Endothelial cell of umbilical vein (primary cell): Measurements from ENCODE around the gene KCNJ6. TPM values are rescaled to one million over a fixed set of nuclear protein-coding genes. Genes with fewer than 3 reads are reported as not detected.

Experiments used
- BruUV-seq: library from RNA; stranded (reverse); fragments of 400-500 nt; replicated peaks from 2 replicates; lab custom pipeline; 2021; lab: Mats Ljungman, UMichigan
- CTCF ChIA-PET: fragments of 300-600, 350-600 bp; sonication (Branson Sonifier 250); formaldehyde crosslinking; loops from one replicate; lab custom pipeline; 2021; ENCODE audit warnings: antibody characterized with exemption, inconsistent platforms; lab: Charles Lee
- POLR2A ChIA-PET: fragments of 300-600, 350-600 bp; sonication (Branson Sonifier 250); formaldehyde crosslinking; loops from one replicate; lab custom pipeline; 2021; ENCODE audit warnings: antibody characterized with exemption, inconsistent platforms; lab: Charles Lee
- DNase-seq: peaks from one replicate; pipeline ENCODE4 v3.0.0-alpha.2; 2011; ENCODE audit warnings: low read depth, low spot score
- FAIRE-seq: peaks from 2 replicates; lab custom pipeline; 2011; peaks lifted over from hg19 to GRCh38; lab: Jason Lieb, UNC
- H2AFZ ChIP-seq: 2 replicates; pipeline ENCODE4 v1.6.0; 2012; ENCODE audit warnings: low read depth, low read length, control low read depth, inconsistent platforms
- H3K27ac ChIP-seq: 2 replicates; pipeline ENCODE4 v1.5.1; 2011; ENCODE audit warnings: low read depth, mild to moderate bottlenecking, control low read depth, low read length, moderate library complexity; ENCODE audit not compliant: insufficient read depth
- H3K27me3 ChIP-seq, 2 experiments: 2 replicates each; pipeline versions ENCODE4 v1.6.0 to v1.6.1; 2011; ENCODE audit warnings: low read length in 2 of 2, mixed read lengths in 1 of 2; ENCODE audit not compliant: control insufficient read depth in 2 of 2, insufficient read depth in 2 of 2
- H3K36me3 ChIP-seq, 2 experiments: 2 replicates in 1 of 2; 3 replicates in 1 of 2; pipeline ENCODE4 v1.5.1; 2011; ENCODE audit warnings: low read length in 2 of 2, mild to moderate bottlenecking in 1 of 2, moderate library complexity in 1 of 2; ENCODE audit not compliant: control insufficient read depth in 2 of 2, insufficient read depth in 2 of 2; ENCODE audit errors: extremely low read depth in 1 of 2
- H3K4me1 ChIP-seq: 3 replicates; pipeline ENCODE4 v1.5.1; 2011; ENCODE audit warnings: mild to moderate bottlenecking, low read length; ENCODE audit not compliant: control insufficient read depth, insufficient read depth; ENCODE audit errors: extremely low read depth
- H3K4me2 ChIP-seq: 2 replicates; pipeline ENCODE4 v1.6.1; 2011; ENCODE audit warnings: low read length, control low read depth, mixed read lengths; ENCODE audit not compliant: insufficient read depth
- H3K4me3 ChIP-seq, 3 experiments: fragments of 200-600 bp in 1 of 3; sonication (generic), shearing (Covaris generic) in 1 of 3; replicated peaks in 1 of 3; 2 replicates each; pipeline ENCODE4 v1.5.1; 2011 to 2016; ENCODE audit warnings: control low read depth in 3 of 3, low read length in 3 of 3, mild to moderate bottlenecking in 2 of 3, inconsistent platforms in 1 of 3, low read depth in 1 of 3, moderate library complexity in 1 of 3; ENCODE audit not compliant: insufficient read depth in 1 of 3
- H3K79me2 ChIP-seq: 2 replicates; pipeline ENCODE4 v1.6.0; 2012; ENCODE audit warnings: low read length, inconsistent platforms; ENCODE audit not compliant: control insufficient read depth, insufficient read depth
- H3K9ac ChIP-seq: replicated peaks from 2 replicates; pipeline ENCODE3; 2011; ENCODE audit warnings: low read length, control low read depth; ENCODE audit not compliant: insufficient read depth; ENCODE audit errors: extremely low read depth
- H3K9me1 ChIP-seq: replicated peaks from 3 replicates; pipeline ENCODE4 v1.6.0; 2011; ENCODE audit warnings: mild to moderate bottlenecking, low read length; ENCODE audit not compliant: control insufficient read depth, insufficient read depth; ENCODE audit errors: extremely low read depth
- H3K9me3 ChIP-seq: replicated peaks from 2 replicates; pipeline ENCODE4 v1.5.1; 2012; ENCODE audit warnings: low read length, inconsistent platforms; ENCODE audit not compliant: control insufficient read depth, insufficient read depth
- H4K20me1 ChIP-seq: replicated peaks from 2 replicates; pipeline ENCODE3; 2011; ENCODE audit warnings: mild to moderate bottlenecking, low read length; ENCODE audit not compliant: control insufficient read depth, insufficient read depth; ENCODE audit errors: extremely low read depth
- CTCF ChIP-seq, 2 donors: IDR thresholded peaks; 1 replicate in 1 of 2; 2 replicates in 1 of 2; pipeline ENCODE4 v1.5.1; 2011; ENCODE audit warnings: low read length in 2 of 2, mild to moderate bottlenecking in 2 of 2, moderate library complexity in 2 of 2, control low read depth in 1 of 2, inconsistent platforms in 1 of 2, low read depth in 1 of 2; ENCODE audit not compliant: insufficient read depth in 1 of 2; ENCODE audit errors: extremely low read depth in 1 of 2
- EZH2 ChIP-seq: IDR thresholded peaks from 2 replicates; pipeline ENCODE4 v1.6.1; 2012; ENCODE audit warnings: borderline replicate concordance, low read depth, mild to moderate bottlenecking, moderate library complexity, low read length, inconsistent platforms; ENCODE audit not compliant: severe bottlenecking
- FOS ChIP-seq: IDR thresholded peaks from 2 replicates; pipeline ENCODE4 v1.6.1; 2011; ENCODE audit warnings: mild to moderate bottlenecking, low read length, moderate library complexity, borderline replicate concordance; ENCODE audit not compliant: insufficient read depth
- GATA2 ChIP-seq: IDR thresholded peaks from 2 replicates; pipeline ENCODE4 v1.7.0; 2011; ENCODE audit warnings: low read depth, mild to moderate bottlenecking, moderate library complexity, mixed read lengths, low read length; ENCODE audit not compliant: insufficient read length, insufficient read depth
- JUN ChIP-seq: IDR thresholded peaks from 2 replicates; pipeline ENCODE4 v1.6.1; 2011; ENCODE audit warnings: borderline replicate concordance, low read depth; ENCODE audit not compliant: insufficient read length, insufficient read depth
- MAX ChIP-seq: IDR thresholded peaks from 2 replicates; pipeline ENCODE4 v1.6.1; 2011; ENCODE audit not compliant: insufficient read depth, insufficient read length
- MYC ChIP-seq: IDR thresholded peaks from one replicate; pipeline ENCODE4 v1.6.1; 2011; ENCODE audit warnings: mild to moderate bottlenecking, low read depth, low read length
- POLR2A ChIP-seq: IDR thresholded peaks from 2 replicates; pipeline ENCODE4 v1.6.1; 2012; ENCODE audit warnings: low read depth, mild to moderate bottlenecking, control low read depth, low read length
- POLR2AphosphoS5 ChIP-seq: IDR thresholded peaks from 2 replicates; pipeline ENCODE4 v1.6.1; 2012; ENCODE audit warnings: low read depth, mild to moderate bottlenecking, control low read depth, low read length, moderate library complexity; ENCODE audit not compliant: insufficient read depth
- dilution Hi-C: fragments of 300-500 bp; cut with MboI; formaldehyde crosslinking; loops from one replicate; pipeline ENCODE4 v1.15.0; 2019; ENCODE audit warnings: low sequenced_read_pairs; ENCODE audit not compliant: extremely low pct_ligation_motif_present
- intact Hi-C: fragments of 100-400 bp; cut with micrococcal nuclease; formaldehyde crosslinking; loops from one replicate; pipeline ENCODE4 v1.10.0; 2022
- polyA plus RNA-seq, 4 experiments: library from polyadenylated mRNA; depleted of rRNA in 3 of 4; stranded (reverse) in 3 of 4; unstranded in 1 of 4; fragments of >200 nt; gene quantifications; 2 replicates each; pipeline versions ENCODE4 v1.2.1 to v1.2.3, GENCODE V29; 2011 to 2012; ENCODE audit warnings: missing spikeins in 1 of 4
- total RNA-seq: library from RNA; stranded (reverse); gene quantifications from 2 replicates; pipeline ENCODE4 v1.2.3, GENCODE V29; 2021

KCNJ6 gene
- total and polyA plus RNA-seq, 2 donors (not counting 3 experiments of a cell fraction or from before 2014, with no cell fraction given) = not detected

GRCh38 chr21:37821092-37821491 lies 95.2 kb downstream of the KCNJ6 start:
- H2AFZ ChIP-seq = no peak overlapping the region
- DNase-seq = no peak
- intact Hi-C loops = no loop called here
- no TSS peak for BruUV-seq
- TF ChIP-seq GATA2 (no peak), FOS (no peak), MAX (no peak), JUN (no peak), EZH2 (no peak), MYC (no peak), POLR2AphosphoS5 (no peak), POLR2A (no peak), CTCF (IDR thresholded peaks at IDR 0.05; ENCODE audit: extremely low read depth in 1 of 2, insufficient read depth in 1 of 2, low read depth in 1 of 2, low read length in 2 of 2) (no peak)
- H3K79me2 ChIP-seq = no peaks in the 10 kb centered on the region
- POLR2A ChIA-PET = no interaction called here
- dilution Hi-C loops = no loop called here
- H3K9ac ChIP-seq = no peak overlapping the region
- no peak for FAIRE-seq
- CTCF ChIA-PET = no interaction called here
- no peak overlapping the region for H3K4me2 ChIP-seq
- no peaks in the 10 kb centered on the region for H4K20me1 ChIP-seq
- peaks cover 9 to 12% of the 10 kb centered on the region in 2 experiments for H3K27me3 ChIP-seq
- no peaks in the 10 kb centered on the region for H3K9me3 ChIP-seq
- no peaks in the 10 kb centered on the region for H3K36me3 ChIP-seq
- no peak overlapping the region for H3K27ac ChIP-seq
- no peaks in the 10 kb centered on the region for H3K4me1 ChIP-seq
- no peaks in the 10 kb centered on the region for H3K9me1 ChIP-seq
- no peak overlapping the region for H3K4me3 ChIP-seq
